HepG2 (cell line): Measurements from ENCODE around the gene VAT1L. TPM values are rescaled to one million over a fixed set of nuclear protein-coding genes. Genes with fewer than 3 reads are reported as not detected.

Experiments
- ATAC-seq: fragments of 200-7000 bp; cut with Tn5 transposase; 3 replicates; pipeline ENCODE4 v1.9.1; 2020; ENCODE audit warnings: mild to moderate bottlenecking, moderate library complexity
- BruUV-seq: library from RNA; stranded (reverse); fragments of 400-500 nt; replicated peaks from 2 replicates; lab custom pipeline; 2021; lab: Mats Ljungman, UMichigan
- CTCF ChIA-PET: fragments of 300-600 bp; formaldehyde crosslinking; extraction: SDS; loops from one replicate; lab custom pipeline; 2021; ENCODE audit warnings: low total read pairs, inconsistent platforms, low intra/inter-chr PET ratio; lab: Yijun Ruan, JAX
- POLR2A ChIA-PET: fragments of 350-600 bp; sonication (Branson Sonifier 250); formaldehyde crosslinking; loops from one replicate; lab custom pipeline; 2020; ENCODE audit warnings: antibody characterized with exemption, inconsistent platforms; lab: Yijun Ruan, JAX
- DNase-seq: peaks from one replicate; pipeline ENCODE4 v3.0.0-alpha.2; 2015; ENCODE audit warnings: low spot score
- FAIRE-seq: peaks from 3 replicates; lab custom pipeline; 2011; peaks lifted over from hg19 to GRCh38; lab: Jason Lieb, UNC
- H2AFZ ChIP-seq: one replicate; pipeline ENCODE4 v1.6.1; 2011; ENCODE audit warnings: low read length, inconsistent platforms
- H3K27ac ChIP-seq: fragments of 300-600 bp; 3 replicates; pipeline ENCODE4 v1.8.0; 2011; ENCODE audit warnings: mixed run types, mild to moderate bottlenecking, mixed read lengths, low read length, inconsistent platforms; ENCODE audit not compliant: insufficient read depth; ENCODE audit errors: extremely low read length
- H3K27me3 ChIP-seq, 2 experiments: fragments of 200-600 bp in 1 of 2; 2 replicates in 1 of 2; 3 replicates in 1 of 2; pipeline versions ENCODE4 v1.6.0 to v1.8.0; 2011; ENCODE audit warnings: low read length in 2 of 2, mild to moderate bottlenecking in 2 of 2, moderate library complexity in 2 of 2, inconsistent platforms in 1 of 2; ENCODE audit not compliant: insufficient read depth in 2 of 2, control insufficient read depth in 1 of 2
- H3K36me3 ChIP-seq, 2 experiments: fragments of 200-600 bp in 1 of 2; replicated peaks in 1 of 2; 2 replicates in 1 of 2; 3 replicates in 1 of 2; pipeline versions ENCODE4 v1.5.1 to v1.8.0; 2011; ENCODE audit warnings: low read length in 2 of 2, inconsistent platforms in 1 of 2; ENCODE audit not compliant: insufficient read depth in 2 of 2, control insufficient read depth in 1 of 2
- H3K4me1 ChIP-seq: 2 replicates; pipeline ENCODE4 v1.5.1; 2012; ENCODE audit warnings: low read length, inconsistent platforms; ENCODE audit not compliant: insufficient read depth
- H3K4me2 ChIP-seq: 2 replicates; pipeline ENCODE4 v1.6.0; 2011; ENCODE audit warnings: low read depth, low read length, inconsistent platforms
- H3K4me3 ChIP-seq, 3 experiments: fragments of 200-600 bp in 1 of 3; sonication (generic), shearing (Covaris generic) in 1 of 3; replicated peaks in 1 of 3; 2 replicates each; pipeline ENCODE4 v1.5.1; 2011 to 2016; ENCODE audit warnings: low read length in 3 of 3, inconsistent platforms in 2 of 3, low read depth in 2 of 3, mild to moderate bottlenecking in 2 of 3, control low read depth in 1 of 3, mixed read lengths in 1 of 3; ENCODE audit not compliant: insufficient read depth in 1 of 3
- H3K79me2 ChIP-seq: one replicate; pipeline ENCODE4 v1.6.1; 2011; ENCODE audit warnings: low read length, inconsistent platforms; ENCODE audit not compliant: insufficient read depth
- H3K9ac ChIP-seq: 2 replicates; pipeline ENCODE4 v1.6.0; 2011; ENCODE audit warnings: mild to moderate bottlenecking, low read depth, low read length, inconsistent platforms; ENCODE audit not compliant: insufficient read depth
- H3K9me3 ChIP-seq: 2 replicates; pipeline ENCODE4 v1.5.1; 2012; ENCODE audit warnings: mild to moderate bottlenecking, low read length
- H4K20me1 ChIP-seq: 2 replicates; pipeline ENCODE4 v1.6.0; 2011; ENCODE audit warnings: inconsistent platforms, mild to moderate bottlenecking, low read length, moderate library complexity; ENCODE audit not compliant: insufficient read depth
- ARNT2 ChIP-seq: sonication (generic); formaldehyde crosslinking; IDR thresholded peaks from 2 replicates; pipeline ENCODE4 v1.8.0; 2022; ENCODE audit warnings: mild to moderate bottlenecking, low read depth, missing genetic modification reagents, moderate library complexity
- CENPX ChIP-seq: sonication (generic); formaldehyde crosslinking; IDR thresholded peaks from 2 replicates; pipeline ENCODE4 v1.9.0; 2021; ENCODE audit warnings: mild to moderate bottlenecking, missing genetic modification reagents, moderate library complexity
- FOXK1 ChIP-seq: sonication (generic); formaldehyde crosslinking; IDR thresholded peaks from 2 replicates; pipeline ENCODE4 v1.4.0; 2020; ENCODE audit warnings: low read depth, missing genetic modification reagents, borderline replicate concordance
- HOXA3 ChIP-seq: sonication (generic); formaldehyde crosslinking; IDR thresholded peaks from 2 replicates; pipeline ENCODE4 v1.5.0; 2020; ENCODE audit warnings: missing genetic modification reagents
- HOXD1 ChIP-seq: sonication (generic); formaldehyde crosslinking; IDR thresholded peaks from 2 replicates; pipeline ENCODE4 v1.5.0; 2020; ENCODE audit warnings: missing genetic modification reagents
- NFRKB ChIP-seq: fragments of 450-650 bp; IDR thresholded peaks from 2 replicates; pipeline ENCODE4 v1.6.1; 2017
- POGZ ChIP-seq: sonication (generic); formaldehyde crosslinking; IDR thresholded peaks from 2 replicates; pipeline ENCODE4 v1.4.0; 2020; ENCODE audit warnings: mild to moderate bottlenecking, missing genetic modification reagents
- PRPF4 ChIP-seq: fragments of 200-400 bp; formaldehyde crosslinking; IDR thresholded peaks from 2 replicates; pipeline ENCODE4 v1.6.1; 2016; ENCODE audit warnings: low read length, low read depth; ENCODE audit not compliant: poor library complexity, severe bottlenecking
- SAP130 ChIP-seq: IDR thresholded peaks from 2 replicates; pipeline ENCODE4 v1.6.1; 2016; ENCODE audit warnings: low read depth
- TFDP1 ChIP-seq: IDR thresholded peaks from 2 replicates; pipeline ENCODE4 v1.6.1; 2016; ENCODE audit warnings: missing compliant biosample characterization, missing genetic modification reagents, borderline replicate concordance
- ZNF512B ChIP-seq: sonication (generic); formaldehyde crosslinking; IDR thresholded peaks from 2 replicates; pipeline ENCODE4 v1.5.1; 2020; ENCODE audit warnings: missing genetic modification reagents, mild to moderate bottlenecking, borderline replicate concordance
- ZNF598 ChIP-seq: sonication (generic); formaldehyde crosslinking; IDR thresholded peaks from 2 replicates; pipeline ENCODE4 v1.5.1; 2020; ENCODE audit warnings: mild to moderate bottlenecking, missing genetic modification reagents, borderline replicate concordance
- WGBS: methylation state at CpG from one replicate; pipeline ENCODE4 v1.1.6; 2017; ENCODE audit warnings: low lambda C conversion rate; 5-methylcytosine and 5-hydroxymethylcytosine counted together
- in situ Hi-C: cut with HindIII; loops from 2 replicates; pipeline ENCODE4 v1.10.0; 2017; ENCODE audit warnings: low pct_unique_long_range_greater_than_20kb; ENCODE audit not compliant: extremely low pct_ligation_motif_present
- intact Hi-C: fragments of 100-400 bp; cut with micrococcal nuclease; formaldehyde crosslinking; loops from one replicate; pipeline ENCODE4 v1.10.0; 2022; ENCODE audit not compliant: unreplicated experiment
- polyA plus RNA-seq, 8 experiments: library from polyadenylated mRNA; depleted of rRNA in 3 of 8; stranded (reverse) in 7 of 8; unstranded in 1 of 8; fragments of >200 nt; fragmentation: Illumina TruSeq in 4 of 8; extraction: Trizol in 4 of 8; gene quantifications; 2 replicates each; pipeline versions ENCODE4 v1.2.1 to v1.2.3, GENCODE V29; 2011 to 2016; ENCODE audit warnings: low read depth in 4 of 8, missing spikeins in 1 of 8, mixed read lengths in 1 of 8; ENCODE audit not compliant: insufficient read depth in 1 of 8
- total RNA-seq, 5 experiments: library from RNA; depleted of rRNA; stranded (reverse); fragments of >200 nt; fragmentation: Illumina TruSeq; extraction: Trizol; gene quantifications; 2 replicates each; pipeline ENCODE4 v1.2.3, GENCODE V29; 2016; ENCODE audit warnings: low read depth in 1 of 5
- TF ChIP-seq, protein P1 (sequence below): sonication (generic); formaldehyde crosslinking; IDR thresholded peaks from 2 replicates; pipeline ENCODE4 v1.8.0; 2022; ENCODE audit warnings: low read depth, missing genetic modification reagents

Gene VAT1L
- total and polyA plus RNA-seq, 2 of the 13 experiments (the other 11 are each of a cell fraction or from before 2014, with no cell fraction given): not detected

DNA sequence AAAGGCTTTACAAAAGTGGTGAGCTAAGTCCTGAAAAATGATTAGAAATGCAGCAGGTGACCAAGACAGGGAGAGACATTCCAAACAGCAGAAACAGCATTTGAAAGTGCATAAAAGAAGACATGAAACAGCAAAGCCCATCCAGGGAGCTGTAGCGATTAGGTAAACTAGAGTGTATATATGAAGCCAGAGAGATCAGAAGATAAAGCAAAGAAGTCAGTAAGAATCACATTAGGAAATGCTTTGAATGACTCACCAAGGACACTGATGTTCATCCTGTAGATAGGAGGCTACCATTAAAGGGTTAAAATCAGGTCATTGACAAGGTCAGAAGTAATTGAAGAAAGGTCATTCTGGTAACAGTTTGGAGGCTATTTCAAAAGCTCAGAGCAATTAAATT lies 27.6 kb upstream of the VAT1L start (continued):
- TF ChIP-seq ZNF512B: no peak
- TF ChIP-seq POGZ (CRISPR knock-in tag): no peak

DNA sequence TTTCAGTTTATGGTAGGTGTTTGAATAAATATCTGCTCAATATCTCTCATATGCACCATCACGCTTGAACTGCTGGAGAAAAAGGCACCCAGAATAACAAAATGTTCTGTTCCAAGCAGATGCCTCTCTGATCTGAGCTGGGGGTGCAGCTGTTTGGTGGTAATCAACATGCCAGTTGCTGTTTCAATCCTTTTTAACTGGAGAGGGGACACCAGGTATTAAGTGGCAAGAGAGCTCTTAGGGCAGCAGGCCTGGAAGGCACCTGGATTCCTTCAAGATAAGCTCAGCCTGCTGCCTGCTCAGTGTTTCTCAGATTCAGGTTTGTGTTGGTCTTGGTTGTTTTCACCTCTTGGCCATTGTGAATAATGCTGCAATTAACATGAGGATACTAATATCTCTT lies 27.2 kb upstream of the VAT1L start:
- Histone ChIP-seq H2AFZ (no peak overlapping the region), H3K79me2 (no peaks in the 10 kb centered on the region), H3K9me3 (no peaks in the 10 kb centered on the region), H3K9ac (no peak overlapping the region), H3K27ac (no peak overlapping the region), H3K27me3 (no peaks in the 10 kb centered on the region), H3K4me3 (no peak overlapping the region), H4K20me1 (no peaks in the 10 kb centered on the region), H3K4me1 (peaks cover 87% of the 10 kb centered on the region), H3K36me3 (no peaks in the 10 kb centered on the region), H3K4me2 (no peak overlapping the region)
- FAIRE-seq (no peak), DNase-seq (no peak), ATAC-seq (no peak)
- in situ Hi-C loops (no loop called here), intact Hi-C loops (no loop called here)
- TF ChIP-seq SAP130 (CRISPR knock-in tag) (no peak), HOXD1 (CRISPR knock-in tag) (no peak), NFRKB (no peak), FOXK1 (CRISPR knock-in tag) (no peak), TFDP1 (CRISPR knock-in tag) (no peak), ZNF598 (CRISPR knock-in tag) (no peak), HOXA3 (no peak), PRPF4 (no peak), ARNT2 (CRISPR knock-in tag) (no peak), CENPX (CRISPR knock-in tag) (no peak)
- TF ChIP-seq, protein P1, sequence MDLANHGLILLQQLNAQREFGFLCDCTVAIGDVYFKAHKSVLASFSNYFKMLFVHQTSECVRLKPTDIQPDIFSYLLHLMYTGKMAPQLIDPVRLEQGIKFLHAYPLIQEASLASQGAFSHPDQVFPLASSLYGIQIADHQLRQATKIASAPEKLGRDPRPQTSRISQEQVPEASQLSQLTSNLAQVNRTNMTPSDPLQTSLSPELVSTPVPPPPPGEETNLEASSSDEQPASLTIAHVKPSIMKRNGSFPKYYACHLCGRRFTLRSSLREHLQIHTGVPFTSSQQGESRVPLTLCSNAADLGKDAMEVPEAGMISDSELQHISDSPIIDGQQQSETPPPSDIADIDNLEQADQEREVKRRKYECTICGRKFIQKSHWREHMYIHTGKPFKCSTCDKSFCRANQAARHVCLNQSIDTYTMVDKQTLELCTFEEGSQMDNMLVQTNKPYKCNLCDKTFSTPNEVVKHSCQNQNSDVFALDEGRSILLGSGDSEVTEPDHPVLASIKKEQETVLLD (CRISPR knock-in tag): no peak
- POLR2A ChIA-PET: interaction anchor here (1.1 kb wide), 1 partner anchor 39 kb away, joined by 3 read pairs; the partner anchor contains the start of gene NUDT7
- WGBS: 63% methylated on average over 1 of the region's 1 CpG
- CTCF ChIA-PET: no interaction called here
- no TSS peak for BruUV-seq
